ENCODE results near the gene RTN4R. TPM values are rescaled to one million over a fixed set of nuclear protein-coding genes. Genes with fewer than 3 reads are reported as not detected.

Gene RTN4R
- total and polyA plus RNA-seq, 2 of the 4 experiments (the other 2 are of a cell fraction) = 0.18 to 0.94 TPM

DNA sequence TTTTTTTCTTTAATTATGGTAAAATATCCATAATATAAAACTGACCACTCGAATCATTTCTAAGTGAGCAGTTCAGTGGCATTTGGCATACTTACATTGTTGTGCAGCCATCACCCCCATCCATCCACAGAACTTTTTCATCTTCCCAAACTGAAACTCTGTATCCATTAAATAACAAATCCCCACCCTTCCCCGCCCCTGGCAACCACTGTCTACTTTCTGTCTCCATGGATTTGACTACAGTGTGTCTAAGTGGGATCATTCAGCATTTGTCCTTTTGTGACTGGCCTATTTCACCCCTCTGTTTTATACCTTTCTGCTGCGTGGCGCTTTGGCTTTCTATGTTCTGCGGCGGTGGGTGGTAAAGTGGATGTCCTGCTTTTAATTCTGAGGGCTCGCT is 49.1 kb downstream of the RTN4R start:
- CTCF ChIA-PET = no interaction called here
- no CpG with 5 or more reads among the region's 7 CpGs for WGBS, 2 experiments (ENCODE audit: extremely low coverage in 2 of 2, insufficient read length in 1 of 2)
- ATAC-seq (ENCODE audit: low read depth) (no peak), DNase-seq (no peak)
- Histone ChIP-seq H3K9me1 (ENCODE audit: insufficient read depth, low read length) (no peaks in the 10 kb centered on the region), H4K20me1 (ENCODE audit: insufficient read depth, low read length) (no peaks in the 10 kb centered on the region), H3K4ac (ENCODE audit: low read depth, low read length) (no peak overlapping the region), H2AK5ac (ENCODE audit: low read depth, low read length) (no peak overlapping the region), H2BK5ac (ENCODE audit: low read depth, low read length, poor library complexity, severe bottlenecking) (no peak overlapping the region), H2BK20ac (ENCODE audit: low read depth, low read length) (no peak overlapping the region), H4K5ac (ENCODE audit: low read depth, low read length) (no peak overlapping the region), H3K14ac (replicated peaks; ENCODE audit: low read depth, low read length) (no peak overlapping the region), H2BK15ac (ENCODE audit: low read depth, low read length) (no peak overlapping the region), H3K4me2 (ENCODE audit: low read depth, low read length) (no peak overlapping the region), H3K36me3 (ENCODE audit: control insufficient read depth, insufficient read depth, low read length) (no peaks in the 10 kb centered on the region), H3K79me1 (ENCODE audit: low read depth in 1 of 2, low read length in 2 of 2) (no peaks in the 10 kb centered on the region), H3K18ac (ENCODE audit: low read depth, low read length) (no peak overlapping the region), H2BK120ac (ENCODE audit: low read depth, low read length) (no peak overlapping the region), H3K9me3 (ENCODE audit: control insufficient read depth, insufficient read depth, low read length) (peaks cover 6% of the 10 kb centered on the region), H3K9ac (ENCODE audit: low read depth, low read length) (no peak overlapping the region), H3K27ac (ENCODE audit: insufficient read depth, low read length) (no peak overlapping the region), H2AFZ (replicated peaks; ENCODE audit: low read length, poor library complexity) (no peak overlapping the region), H3K23ac (ENCODE audit: low read depth, low read length) (no peak overlapping the region), H4K8ac (ENCODE audit: low read depth in 2 of 2, low read length in 2 of 2) (no peak overlapping the region), H3K4me1 (ENCODE audit: control insufficient read depth, insufficient read depth, low read length) (no peaks in the 10 kb centered on the region), H3K27me3 (ENCODE audit: control insufficient read depth, insufficient read depth, low read length) (peaks cover 19% of the 10 kb centered on the region; the same call in 1 of the 2 replicates), H2AK9ac (replicated peaks; ENCODE audit: low read depth, low read length, poor library complexity) (no peak overlapping the region), H3K56ac (ENCODE audit: extremely low read depth, insufficient read depth, low read length) (no peak overlapping the region), H4K91ac (ENCODE audit: insufficient read depth, low read depth, low read length) (no peak overlapping the region), H3K4me3 (ENCODE audit: insufficient read depth, low read depth, low read length) (no peak overlapping the region)
- dilution Hi-C loops (cut with HindIII; ENCODE audit: low sequenced_read_pairs, unreplicated experiment) (no loop called here), intact Hi-C loops (cut with micrococcal nuclease) (no loop called here), in situ Hi-C loops (cut with MboI; ENCODE audit: low sequenced_read_pairs) (no loop called here)
- TF ChIP-seq SMC3 (IDR thresholded peaks at IDR 0.05; ENCODE audit: low read depth, low read length) = no peak
- no TSS peak for BruUV-seq (replicated peaks)
- POLR2A ChIA-PET (ENCODE audit: unreplicated experiment) = no interaction called here

Data from IMR-90 (cell line).